ENCODE results near the gene MAP1LC3B.

- TF ChIP-seq CTCF (IDR thresholded peaks at IDR 0.05; ENCODE audit: low read length) (no peak), EZH2 (IDR thresholded peaks at IDR 0.05; ENCODE audit: borderline replicate concordance, low read length) (no peak)
Observed at GRCh38 chr16:87374313-87374712, 17.8 kb upstream of the MAP1LC3B start.

Data from OCI-LY1 (cell line).